Activated naive CD4-positive, alpha-beta T cell treated with anti-CD3 and anti-CD28 coated beads, Interleukin-2, amount 50 U/mL, for 24 hours (primary cell): ENCODE data around the gene MAST3.
"Not testable (repeated sequence)": the region's sequence is repeated elsewhere in the genome, so short reads cannot be mapped to it uniquely, and the experiment has no call there.

Experiments used
- H3K27ac Mint-ChIP-seq: one replicate; pipeline ENCODE4 v1.8.0; 2021; ENCODE audit warnings: mild to moderate bottlenecking, mixed read lengths
- H3K27me3 Mint-ChIP-seq: one replicate; pipeline ENCODE4 v1.8.0; 2021; ENCODE audit warnings: mixed read lengths
- H3K36me3 Mint-ChIP-seq: one replicate; pipeline ENCODE4 v1.8.0; 2021; ENCODE audit warnings: mixed read lengths
- H3K4me1 Mint-ChIP-seq: one replicate; pipeline ENCODE4 v1.8.0; 2021; ENCODE audit warnings: mixed read lengths
- H3K4me3 Mint-ChIP-seq: one replicate; pipeline ENCODE4 v1.8.0; 2021; ENCODE audit warnings: mild to moderate bottlenecking, mixed read lengths
- H3K9me3 Mint-ChIP-seq: one replicate; pipeline ENCODE4 v1.8.0; 2021; ENCODE audit warnings: mixed read lengths

MAST3 gene

GRCh38 chr19:18155095-18156087 is 57.8 kb downstream of the MAST3 start:
- peaks cover 30% of the 10 kb centered on the region for H3K4me1 Mint-ChIP-seq
- peak overlapping the region; percentile 1 for H3K27ac Mint-ChIP-seq

GRCh38 chr19:18156268-18156667 is 58.7 kb downstream of the MAST3 start:
- no peaks in the 10 kb centered on the region for H3K27me3 Mint-ChIP-seq
- H3K4me1 Mint-ChIP-seq, result peaks cover 35% of the 10 kb centered on the region
- no peak overlapping the region for H3K27ac Mint-ChIP-seq
- H3K36me3 Mint-ChIP-seq, result peaks cover 4% of the 10 kb centered on the region
- no peaks in the 10 kb centered on the region for H3K9me3 Mint-ChIP-seq
- no peak overlapping the region for H3K4me3 Mint-ChIP-seq

More at GRCh38 chr19:18155095-18156087, 57.8 kb downstream of the MAST3 start:
- H3K9me3 Mint-ChIP-seq, result no peaks in the 10 kb centered on the region
- H3K36me3 Mint-ChIP-seq, result peaks cover 3% of the 10 kb centered on the region
- H3K4me3 Mint-ChIP-seq, result no peak overlapping the region
- no peaks in the 10 kb centered on the region for H3K27me3 Mint-ChIP-seq

- Mint-ChIP-seq H3K36me3 (peaks cover 4% of the 10 kb centered on the region), H3K27ac (no peak overlapping the region), H3K4me1 (peaks cover 36% of the 10 kb centered on the region), H3K9me3 (no peaks in the 10 kb centered on the region), H3K27me3 (no peaks in the 10 kb centered on the region), H3K4me3 (no peak overlapping the region)
Measured at GRCh38 chr19:18156841-18157464, 59.4 kb downstream of the MAST3 start.

DNA sequence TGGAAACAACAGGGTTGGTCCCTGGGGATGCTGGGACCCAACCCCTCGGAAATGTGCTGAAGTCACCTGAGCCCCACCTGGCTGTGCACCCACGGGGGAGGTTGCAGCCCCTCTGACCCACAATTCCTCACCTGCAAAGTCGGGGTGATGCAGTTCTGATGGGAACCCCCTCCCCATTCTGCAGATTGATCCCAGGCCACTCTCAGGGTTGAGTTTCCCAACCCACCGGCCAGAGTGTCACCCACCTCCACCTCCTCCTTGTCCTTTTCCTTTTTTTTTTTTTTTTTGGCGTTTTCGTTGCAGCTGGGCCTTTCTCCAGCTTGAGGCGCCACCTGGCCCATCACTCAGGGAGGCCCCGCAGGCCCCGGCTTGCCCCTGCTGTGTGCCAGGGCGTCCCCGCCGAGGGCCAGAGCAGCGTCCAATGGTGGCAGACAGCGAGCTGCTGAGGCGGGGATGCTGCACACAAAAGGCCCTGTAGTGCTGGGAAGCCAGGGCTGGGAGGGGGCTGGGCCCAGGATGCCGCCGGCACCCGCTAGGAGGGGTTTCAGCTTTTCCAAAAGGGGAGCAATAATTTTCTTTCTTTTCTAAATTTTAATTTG is 60.0 kb downstream of the MAST3 start:
- Mint-ChIP-seq H3K4me3 (no peak overlapping the region), H3K27me3 (no peaks in the 10 kb centered on the region), H3K36me3 (peaks cover 4% of the 10 kb centered on the region), H3K4me1 (peaks cover 31% of the 10 kb centered on the region), H3K27ac (no peak overlapping the region), H3K9me3 (no peaks in the 10 kb centered on the region)

DNA sequence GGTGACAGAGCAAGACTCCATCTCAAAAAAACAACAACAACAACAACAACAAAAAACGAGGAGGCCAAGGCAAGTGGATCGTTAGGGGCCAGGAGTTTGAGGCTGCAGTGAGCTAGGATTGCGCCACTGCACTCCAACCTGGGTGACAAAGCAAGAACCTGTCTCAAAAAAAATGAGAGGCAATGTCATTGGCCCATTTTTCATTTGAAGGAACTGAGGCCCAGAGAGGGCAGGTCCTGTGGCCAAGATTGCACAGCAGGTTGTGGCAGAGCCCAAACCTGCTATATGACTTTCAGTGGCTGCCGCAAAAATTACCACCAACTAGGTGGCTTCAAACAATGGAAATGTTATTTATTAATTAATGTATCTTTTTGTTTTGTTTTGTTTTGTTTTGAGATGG is 60.9 kb downstream of the MAST3 start:
- no peak overlapping the region for H3K4me3 Mint-ChIP-seq
- peaks cover 31% of the 10 kb centered on the region for H3K4me1 Mint-ChIP-seq
- no peak overlapping the region for H3K27ac Mint-ChIP-seq
- peaks cover 4% of the 10 kb centered on the region for H3K36me3 Mint-ChIP-seq
- H3K9me3 Mint-ChIP-seq, result no peaks in the 10 kb centered on the region
- no peaks in the 10 kb centered on the region for H3K27me3 Mint-ChIP-seq

- peaks cover 27% of the 10 kb centered on the region for H3K4me1 Mint-ChIP-seq
- not testable (repeated sequence) for H3K4me3 Mint-ChIP-seq, H3K36me3 Mint-ChIP-seq, H3K27ac Mint-ChIP-seq, H3K9me3 Mint-ChIP-seq, H3K27me3 Mint-ChIP-seq
Measured at GRCh38 chr19:18159059-18159616, 61.6 kb downstream of the MAST3 start.

- Mint-ChIP-seq H3K4me1 (peaks cover 21% of the 10 kb centered on the region), H3K4me3 (no peak overlapping the region), H3K27me3 (no peaks in the 10 kb centered on the region), H3K27ac (no peak overlapping the region), H3K9me3 (no peaks in the 10 kb centered on the region), H3K36me3 (peaks cover 4% of the 10 kb centered on the region)
Measured at GRCh38 chr19:18159810-18160209, 62.2 kb downstream of the MAST3 start.

- H3K27me3 Mint-ChIP-seq, result no peaks in the 10 kb centered on the region
- H3K36me3 Mint-ChIP-seq, result peaks cover 4% of the 10 kb centered on the region
- peak overlapping the region; percentile 79 for H3K27ac Mint-ChIP-seq
- no peaks in the 10 kb centered on the region for H3K9me3 Mint-ChIP-seq
- peaks cover 18% of the 10 kb centered on the region for H3K4me1 Mint-ChIP-seq
- H3K4me3 Mint-ChIP-seq, result peak overlapping the region; percentile 74
Measured at GRCh38 chr19:18160493-18160970, 63.0 kb downstream of the MAST3 start.

GRCh38 chr19:18160971-18161635 is 63.5 kb downstream of the MAST3 start:
- Mint-ChIP-seq H3K4me3 (peak overlapping the region; percentile 74), H3K27ac (no peak overlapping the region), H3K4me1 (peaks cover 17% of the 10 kb centered on the region), H3K27me3 (no peaks in the 10 kb centered on the region), H3K9me3 (no peaks in the 10 kb centered on the region), H3K36me3 (peaks cover 4% of the 10 kb centered on the region)

DNA sequence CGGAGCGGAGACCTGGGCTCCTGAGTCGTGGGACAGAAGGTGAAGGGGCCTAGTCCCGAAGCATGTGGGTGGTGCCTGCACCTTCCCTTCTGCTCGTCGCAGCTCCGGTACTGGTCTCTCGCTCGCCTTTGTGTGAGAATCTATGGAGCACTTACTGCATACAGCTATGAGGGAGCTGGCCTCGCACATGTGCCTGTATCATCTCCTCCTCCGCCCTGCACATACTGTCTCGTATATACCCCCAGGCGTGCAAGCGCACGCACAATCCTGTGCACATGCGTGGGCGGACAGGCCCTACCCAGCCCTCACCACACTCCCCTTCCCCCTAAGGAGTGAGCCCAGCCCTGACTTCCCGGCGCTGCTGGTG is 64.0 kb downstream of the MAST3 start:
- peaks cover 2% of the 10 kb centered on the region for H3K36me3 Mint-ChIP-seq
- H3K27me3 Mint-ChIP-seq, result no peaks in the 10 kb centered on the region
- no peaks in the 10 kb centered on the region for H3K9me3 Mint-ChIP-seq
- no peak overlapping the region for H3K27ac Mint-ChIP-seq
- peaks cover 12% of the 10 kb centered on the region for H3K4me1 Mint-ChIP-seq
- no peak overlapping the region for H3K4me3 Mint-ChIP-seq

- peaks cover 4% of the 10 kb centered on the region for H3K36me3 Mint-ChIP-seq
Measured at GRCh38 chr19:18164072-18164471, 66.5 kb downstream of the MAST3 start.

GRCh38 chr19:18165794-18166544 is 68.4 kb downstream of the MAST3 start:
- Mint-ChIP-seq H3K36me3 (peaks cover 3% of the 10 kb centered on the region), H3K4me1 (peaks cover 8% of the 10 kb centered on the region), H3K27ac (no peak overlapping the region), H3K9me3 (no peaks in the 10 kb centered on the region), H3K4me3 (no peak overlapping the region), H3K27me3 (no peaks in the 10 kb centered on the region)

More at GRCh38 chr19:18164072-18164471, 66.5 kb downstream of the MAST3 start:
- Mint-ChIP-seq H3K9me3 (no peaks in the 10 kb centered on the region), H3K27me3 (no peaks in the 10 kb centered on the region), H3K4me3 (no peak overlapping the region), H3K27ac (no peak overlapping the region), H3K4me1 (peaks cover 15% of the 10 kb centered on the region)

DNA sequence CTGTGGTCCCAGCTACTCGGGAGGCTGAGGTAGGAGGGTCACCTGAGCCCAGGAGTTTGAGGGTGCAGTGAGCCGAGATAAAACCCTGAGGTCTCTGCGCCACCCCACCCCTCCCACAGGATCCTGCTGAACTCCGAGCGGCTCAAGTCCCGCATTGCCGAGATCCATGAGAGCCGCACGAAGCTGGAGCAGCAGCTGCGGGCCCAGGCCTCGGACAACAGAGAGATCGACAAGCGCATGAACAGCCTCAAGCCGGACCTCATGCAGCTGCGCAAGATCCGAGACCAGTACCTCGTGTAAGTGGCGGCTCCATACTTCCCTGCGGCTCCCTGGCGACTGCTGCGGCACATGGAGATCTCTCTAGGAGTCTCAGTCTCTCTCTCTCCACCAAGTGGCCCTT is 69.4 kb downstream of the MAST3 start:
- no peaks in the 10 kb centered on the region for H3K27me3 Mint-ChIP-seq
- H3K36me3 Mint-ChIP-seq, result peaks cover 3% of the 10 kb centered on the region
- peaks cover 3% of the 10 kb centered on the region for H3K4me1 Mint-ChIP-seq
- H3K9me3 Mint-ChIP-seq, result no peaks in the 10 kb centered on the region
- no peak overlapping the region for H3K27ac Mint-ChIP-seq
- H3K4me3 Mint-ChIP-seq, result no peak overlapping the region

DNA sequence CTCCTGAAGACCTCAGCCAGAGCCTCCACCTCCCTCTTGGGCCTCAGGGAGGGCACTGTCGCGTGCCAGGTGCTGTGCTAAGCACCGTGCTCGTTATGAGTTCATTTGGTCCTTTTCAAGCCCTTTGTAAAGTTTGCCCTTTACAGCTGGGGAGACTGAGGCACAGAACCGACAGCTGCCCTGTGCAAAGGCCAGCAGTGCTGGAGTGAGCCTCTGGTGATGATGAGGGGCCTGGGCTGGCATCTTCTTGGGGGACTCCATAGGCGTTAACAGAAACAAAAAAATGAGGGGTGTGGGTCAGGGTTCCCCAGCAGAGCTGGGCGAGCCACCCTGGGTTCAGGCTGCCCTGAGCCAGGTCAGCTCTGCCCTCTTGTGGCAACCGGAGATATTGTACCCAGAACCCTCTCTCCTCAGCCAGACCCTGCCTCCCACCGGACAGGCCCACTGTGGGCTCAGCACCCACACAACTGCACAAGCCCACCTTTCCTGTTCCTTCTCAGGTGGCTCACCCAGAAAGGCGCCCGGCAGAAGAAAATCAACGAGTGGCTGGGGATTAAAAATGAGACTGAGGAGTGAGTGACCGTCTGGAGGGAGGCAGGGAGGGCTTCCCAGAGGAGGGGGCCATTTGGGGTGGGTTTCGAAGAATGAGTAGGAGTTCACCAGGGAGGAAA is 70.5 kb downstream of the MAST3 start:
- Mint-ChIP-seq H3K27ac (no peak overlapping the region), H3K27me3 (no peaks in the 10 kb centered on the region), H3K4me3 (no peak overlapping the region), H3K36me3 (peaks cover 3% of the 10 kb centered on the region), H3K4me1 (peaks cover 3% of the 10 kb centered on the region), H3K9me3 (no peaks in the 10 kb centered on the region)
